ENCODE data around the gene CILP2. TPM values are rescaled to one million over a fixed set of nuclear protein-coding genes. Genes with fewer than 3 reads are reported as not detected.

CILP2 gene
- polyA plus RNA-seq, 1 of the 3 experiments (the other 2 are of a cell fraction): 1.9 TPM

- Histone ChIP-seq H2AFZ (ENCODE audit: low read depth) (no peak overlapping the region), H3K9me3 (no peaks in the 10 kb centered on the region), H3K79me2 (ENCODE audit: insufficient read depth) (no peaks in the 10 kb centered on the region), H3K4me3 (ENCODE audit: low read depth in 2 of 2, low read length in 1 of 2) (no peak overlapping the region), H3F3A (replicated peaks; ENCODE audit: insufficient read depth) (peaks cover 13% of the 10 kb centered on the region), H3K27me3 (ENCODE audit: insufficient read depth) (no peaks in the 10 kb centered on the region), H3K9me2 (no peaks in the 10 kb centered on the region), H3K4me1 (ENCODE audit: control insufficient read depth in 1 of 2, insufficient read depth in 2 of 2, low read depth in 1 of 2, low read length in 1 of 2) (peaks cover 14 to 18% of the 10 kb centered on the region in 2 experiments; a peak in 3 of 4 replicates), H3K27ac (ENCODE audit: low read depth in 2 of 2, low read length in 1 of 2) (no peak overlapping the region), H4K20me1 (ENCODE audit: insufficient read depth) (no peaks in the 10 kb centered on the region), H3K4me2 (no peak overlapping the region), H3K9ac (no peak overlapping the region), H3K36me3 (replicated peaks in 1 of 2; ENCODE audit: control insufficient read depth in 1 of 2, insufficient read depth in 2 of 2, low read length in 1 of 2) (no peaks in the 10 kb centered on the region)
- POLR2A ChIA-PET: no interaction called here
- CTCF ChIA-PET: interaction anchor here (1.1 to 1.8 kb wide), 2 partner anchors 15 to 38 kb away, joined by 3 to 7 read pairs; no protein-coding TSS in a partner anchor
- WGBS (ENCODE audit: low lambda C conversion rate): 96% methylated on average over 5 of the region's 10 CpGs
- TF ChIP-seq MXI1 (IDR thresholded peaks at IDR 0.05; ENCODE audit: low read depth, low read length) (no peak), EP300 (IDR thresholded peaks at IDR 0.05; ENCODE audit: borderline replicate concordance in 1 of 2, low read depth in 1 of 2, low read length in 1 of 2) (no peak), ZBTB33 (IDR thresholded peaks at IDR 0.05; ENCODE audit: borderline replicate concordance, low read depth) (no peak), JUND (IDR thresholded peaks at IDR 0.05) (no peak)
- no peak for DNase-seq
Observed at GRCh38 chr19:19592690-19593089, 54.6 kb downstream of the CILP2 start.

GRCh38 chr19:19594381-19594780, 56.3 kb downstream of the CILP2 start:
- no peaks in the 10 kb centered on the region for H3K9me2 ChIP-seq
- TF ChIP-seq USF1 (IDR thresholded peaks at IDR 0.05; ENCODE audit: borderline replicate concordance, low read depth) (no peak), MAX (IDR thresholded peaks at IDR 0.05; ENCODE audit: low read depth) (no peak), MXI1 (IDR thresholded peaks at IDR 0.05; ENCODE audit: low read depth, low read length) (no peak), REST (IDR thresholded peaks at IDR 0.05; ENCODE audit: low read depth, low read length) (no peak), JUND (IDR thresholded peaks at IDR 0.05) (no peak), RXRA (IDR thresholded peaks at IDR 0.05; ENCODE audit: borderline replicate concordance, low read depth) (no peak), CHD2 (IDR thresholded peaks at IDR 0.05; ENCODE audit: low read length, partially characterized antibody) (no peak), SMC3 (IDR thresholded peaks at IDR 0.05; ENCODE audit: low read depth, low read length) (no peak), TEAD4 (IDR thresholded peaks at IDR 0.05; ENCODE audit: borderline replicate concordance, insufficient read depth) (no peak), RFX5 (IDR thresholded peaks at IDR 0.05; ENCODE audit: low read length) (no peak), NRF1 (IDR thresholded peaks at IDR 0.05; ENCODE audit: low read depth, low read length) (no peak), RCOR1 (IDR thresholded peaks at IDR 0.05; ENCODE audit: low read length) (no peak)
- POLR2A ChIA-PET: no interaction called here
- H4K20me1 ChIP-seq (ENCODE audit: insufficient read depth): no peaks in the 10 kb centered on the region
- no peak overlapping the region for H2AFZ ChIP-seq (ENCODE audit: low read depth)
- no peak overlapping the region for H3K4me3 ChIP-seq (ENCODE audit: low read depth in 2 of 2, low read length in 1 of 2)
- H3K27ac ChIP-seq (ENCODE audit: low read depth in 2 of 2, low read length in 1 of 2): no peak overlapping the region
- no peak overlapping the region for H3K4me2 ChIP-seq
- peaks cover 14 to 18% of the 10 kb centered on the region in 2 experiments; a peak in 3 of 4 replicates for H3K4me1 ChIP-seq (ENCODE audit: control insufficient read depth in 1 of 2, insufficient read depth in 2 of 2, low read depth in 1 of 2, low read length in 1 of 2)
- no peak overlapping the region for H3K9ac ChIP-seq
- 100% methylated on average over 4 of the region's 4 CpGs for WGBS (ENCODE audit: low lambda C conversion rate)
- no peaks in the 10 kb centered on the region for H3K9me3 ChIP-seq
- CTCF ChIA-PET: interaction anchor here (1.0 to 1.9 kb wide), 2 partner anchors 41 to 62 kb away, joined by 3 to 11 read pairs; no protein-coding TSS in a partner anchor
- H3K27me3 ChIP-seq (ENCODE audit: insufficient read depth): no peaks in the 10 kb centered on the region
- no peak for DNase-seq
- H3K36me3 ChIP-seq (replicated peaks in 1 of 2; ENCODE audit: control insufficient read depth in 1 of 2, insufficient read depth in 2 of 2, low read length in 1 of 2): no peaks in the 10 kb centered on the region
- no peaks in the 10 kb centered on the region for H3K79me2 ChIP-seq (ENCODE audit: insufficient read depth)
- H3F3A ChIP-seq (replicated peaks; ENCODE audit: insufficient read depth): peaks cover 16% of the 10 kb centered on the region
